T1000 (cell line): ENCODE results near the gene CLMP.

Source experiments
- DNase-seq: peaks from one replicate; lab custom pipeline; 2025; ENCODE audit warnings: mixed read lengths; lab: John Stamatoyannopoulos, UW

Gene CLMP

GRCh38 chr11:123188508-123189165 lies 6.4 kb downstream of the CLMP start:
- no peak for DNase-seq

DNA sequence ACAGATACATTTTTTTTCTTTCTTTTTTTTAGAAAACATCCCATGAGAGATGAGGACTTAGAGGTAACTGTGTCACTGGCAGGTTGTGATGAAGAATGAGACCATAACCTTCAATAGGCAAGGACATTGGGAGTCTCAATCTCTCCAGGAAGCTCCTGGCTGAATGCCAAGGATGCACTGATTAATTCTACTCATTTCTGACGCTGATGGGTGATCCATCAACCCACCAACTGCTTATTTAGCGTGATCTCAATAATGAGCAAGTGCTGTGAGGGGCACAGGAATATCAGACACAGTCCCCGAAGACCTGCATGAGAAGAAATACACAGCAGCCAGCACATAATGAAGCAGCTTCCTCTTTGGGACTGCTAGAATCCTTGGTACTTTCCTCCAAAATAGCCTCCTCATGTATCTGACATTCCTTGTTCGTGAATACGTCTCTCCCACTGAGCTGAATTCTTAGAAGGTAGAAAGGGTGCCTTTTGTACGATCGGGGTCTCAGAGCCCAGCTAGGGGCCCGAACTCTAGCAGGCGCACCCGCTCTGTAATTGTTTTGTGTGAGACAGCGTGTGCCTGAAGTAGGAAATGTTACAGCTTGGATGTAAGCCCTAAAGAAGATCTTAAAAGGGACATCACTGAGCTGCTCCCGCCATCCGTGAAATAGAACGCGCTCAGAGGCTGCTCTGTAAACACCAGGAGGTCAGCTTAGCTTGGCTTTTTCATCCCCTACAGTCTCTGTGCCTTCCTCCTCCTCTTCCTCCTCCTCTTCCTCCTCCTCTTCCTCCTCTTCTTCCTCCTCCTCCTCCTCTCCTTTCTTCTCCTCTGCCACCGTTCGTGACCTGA lies 7.2 kb downstream of the CLMP start:
- DNase-seq = no peak

- no peak for DNase-seq
Observed at GRCh38 chr11:123187248-123187647, 7.8 kb downstream of the CLMP start.

GRCh38 chr11:123186286-123186685 lies 8.8 kb downstream of the CLMP start:
- DNase-seq = peak; percentile 55

DNA sequence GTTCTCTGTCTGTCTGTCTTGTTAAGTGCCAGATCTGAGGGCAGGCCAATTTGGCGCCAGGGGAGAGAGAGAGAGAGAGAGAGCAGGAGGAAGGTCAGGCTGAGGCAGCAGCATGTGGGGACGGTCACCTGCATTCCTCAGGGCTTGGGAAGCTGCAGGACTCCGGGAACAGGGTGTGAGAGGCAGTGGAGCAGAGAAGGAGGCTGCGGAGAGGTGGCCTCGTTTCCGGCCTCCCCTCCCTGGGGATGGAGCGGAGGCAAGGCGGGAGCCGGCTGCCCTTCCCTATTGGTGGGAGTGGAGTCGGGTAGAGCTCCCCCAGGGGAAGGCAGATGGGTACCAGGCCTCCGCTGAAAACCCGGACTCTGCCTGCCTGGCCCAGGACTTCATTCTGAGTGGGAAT lies 9.7 kb downstream of the CLMP start:
- DNase-seq = no peak

- no peak for DNase-seq
Observed at GRCh38 chr11:123184531-123184930, 10.5 kb downstream of the CLMP start.

GRCh38 chr11:123183391-123184099 lies 11.5 kb downstream of the CLMP start:
- no peak for DNase-seq

- DNase-seq = no peak
Observed at GRCh38 chr11:123181767-123182500, 13.1 kb downstream of the CLMP start.

GRCh38 chr11:123181075-123181474 lies 14.0 kb downstream of the CLMP start:
- no peak for DNase-seq

DNA sequence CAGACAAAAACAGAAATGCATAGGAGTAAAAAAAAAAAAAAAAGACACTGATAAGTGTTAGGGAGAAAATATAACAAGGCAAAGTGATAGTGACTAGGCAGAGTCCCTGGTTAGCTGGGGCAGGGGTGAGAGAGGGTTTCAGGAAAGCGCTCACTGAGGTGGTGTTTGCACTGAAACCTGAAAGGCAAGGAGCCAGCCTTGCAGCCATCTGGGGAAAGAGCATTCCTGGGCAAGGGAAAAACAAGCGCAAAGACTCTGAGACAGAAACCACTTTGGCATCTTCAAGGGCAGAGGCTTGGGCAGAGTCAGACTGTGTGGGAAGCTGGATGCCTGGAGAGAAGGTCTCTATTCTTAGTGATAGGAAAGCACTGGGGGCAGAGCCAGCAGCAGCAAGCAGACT lies 14.5 kb downstream of the CLMP start:
- DNase-seq = no peak

- DNase-seq = no peak
Observed at GRCh38 chr11:123180166-123180565, 14.9 kb downstream of the CLMP start.

DNA sequence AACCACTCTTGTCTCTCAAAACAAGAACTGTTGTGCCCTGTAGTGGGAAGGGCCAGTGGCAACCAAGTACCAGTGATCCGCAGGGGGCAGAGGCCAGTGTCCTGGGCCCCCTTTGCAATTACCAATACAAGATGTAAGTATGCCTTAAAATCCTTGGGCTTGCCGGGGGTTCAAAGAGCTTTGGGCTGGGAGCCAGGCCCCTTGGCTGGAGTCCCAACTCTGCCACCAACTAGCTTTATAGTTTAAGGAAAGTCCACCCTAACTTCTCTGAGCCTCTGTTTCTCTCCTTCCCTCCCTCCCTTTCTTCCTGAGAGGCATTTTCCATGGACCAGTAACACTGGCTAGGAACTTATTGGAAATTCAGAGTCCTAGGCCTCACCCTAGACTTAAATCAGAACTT lies 15.5 kb downstream of the CLMP start:
- DNase-seq = no peak

DNA sequence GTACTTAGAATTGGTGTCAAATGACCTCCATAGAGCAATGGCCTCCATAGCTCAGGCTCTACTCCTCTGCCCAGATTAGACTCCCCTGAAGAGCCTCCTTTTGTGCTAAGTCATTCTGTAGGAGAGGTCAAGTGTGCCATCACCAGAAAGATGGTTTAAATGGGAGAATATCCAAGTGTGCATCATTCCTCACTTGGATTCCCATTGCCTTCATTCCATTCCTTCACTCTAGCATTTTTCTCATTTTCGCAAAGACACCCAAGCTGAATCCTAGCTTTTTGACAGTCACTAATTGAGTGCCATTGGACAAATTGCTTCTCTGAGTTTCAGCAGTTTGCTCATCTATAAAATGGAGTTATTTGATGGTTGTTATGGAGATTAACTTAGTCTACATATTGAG lies 16.9 kb downstream of the CLMP start:
- no peak for DNase-seq

GRCh38 chr11:123176785-123177184 lies 18.3 kb downstream of the CLMP start:
- DNase-seq = no peak

- DNase-seq = peak; percentile 49
Observed at GRCh38 chr11:123174196-123175183, 20.6 kb downstream of the CLMP start.

- no peak for DNase-seq
Observed at GRCh38 chr11:123173856-123174186, 21.2 kb downstream of the CLMP start.

GRCh38 chr11:123173040-123173855 lies 21.8 kb downstream of the CLMP start:
- DNase-seq = peak; percentile 52

DNA sequence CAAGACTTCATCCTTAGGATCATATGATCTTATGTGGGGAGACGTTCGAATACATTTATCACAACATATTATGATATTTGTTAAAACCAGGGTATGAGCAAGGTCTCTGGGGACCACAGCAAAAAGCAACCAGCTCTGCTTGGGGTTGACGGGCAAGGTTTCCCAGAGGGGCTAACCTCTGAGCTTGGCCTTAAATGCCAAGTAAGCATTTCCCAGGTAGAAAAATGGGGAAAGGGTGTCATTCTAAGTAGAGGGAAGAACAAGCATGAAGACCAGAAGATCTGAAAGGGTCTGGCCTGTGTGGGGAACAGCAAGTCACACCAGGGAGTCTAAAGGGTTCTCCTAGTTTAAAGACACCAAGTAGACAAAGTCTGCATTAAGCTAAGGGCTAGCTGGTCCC lies 24.1 kb downstream of the CLMP start:
- DNase-seq = no peak

- DNase-seq = no peak
Observed at GRCh38 chr11:123169821-123170220, 25.2 kb downstream of the CLMP start.

DNA sequence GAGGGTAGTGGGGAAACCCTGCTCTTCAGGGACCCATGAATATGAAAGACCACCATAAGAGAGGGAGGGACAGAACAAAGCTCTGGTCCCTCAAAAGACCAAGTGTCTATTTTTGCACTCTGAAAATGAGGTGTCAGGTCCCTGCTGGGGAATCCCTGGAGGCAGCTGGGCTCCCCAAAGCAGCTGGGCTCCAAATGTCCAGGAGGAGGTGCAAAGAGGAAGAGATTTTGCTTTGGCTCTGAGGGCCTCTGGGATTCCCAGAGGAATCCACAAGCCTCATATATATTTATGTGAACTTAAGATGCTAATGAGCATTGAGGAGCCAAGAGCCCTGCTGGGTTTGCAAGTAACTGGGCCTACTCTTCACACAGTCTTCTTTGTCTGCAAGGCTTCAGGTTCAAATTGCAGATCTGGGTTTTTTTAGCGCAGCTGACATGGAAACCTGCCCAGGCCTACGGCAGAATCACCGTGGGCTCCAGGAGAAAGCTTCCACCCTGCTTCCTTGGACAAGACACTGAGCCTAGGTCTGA lies 26.0 kb downstream of the CLMP start:
- no peak for DNase-seq
